Cardiac muscle cell (in vitro differentiated cells and primary cell): ENCODE data around the gene PLCB2. TPM values are rescaled to one million over a fixed set of nuclear protein-coding genes. Genes with fewer than 3 reads are reported as not detected.

Experiments used
- DNase-seq, 2 donors: peaks; one replicate each; pipeline versions ENCODE4 v3.0.0 to v3.0.0-alpha.2; 2010 to 2017; ENCODE audit warnings: low read depth in 1 of 2, low spot score in 1 of 2
- H3K27ac ChIP-seq: fragments of 200-600 bp; sonication (generic); 2 replicates; pipeline ENCODE4 v1.5.1; 2016
- H3K27me3 ChIP-seq: fragments of 200-600 bp; sonication (generic); 2 replicates; pipeline ENCODE4 v1.6.0; 2016; ENCODE audit warnings: control low read depth
- H3K36me3 ChIP-seq: fragments of 200-600 bp; sonication (generic); 2 replicates; pipeline ENCODE4 v1.5.1; 2016; ENCODE audit warnings: control low read depth
- H3K4me1 ChIP-seq: fragments of 200-600 bp; sonication (generic); 2 replicates; pipeline ENCODE4 v1.8.1; 2017; ENCODE audit warnings: low read depth, mild to moderate bottlenecking, mixed run types
- H3K4me3 ChIP-seq: fragments of 200-600 bp; sonication (generic); 2 replicates; pipeline ENCODE4 v1.5.1; 2016; ENCODE audit warnings: mild to moderate bottlenecking
- H3K9me3 ChIP-seq: fragments of 200-600 bp; sonication (generic); 2 replicates; pipeline ENCODE4 v1.5.1; 2017; ENCODE audit warnings: low read depth, mild to moderate bottlenecking, control low read depth
- CTCF ChIP-seq: IDR thresholded peaks from 2 replicates; pipeline ENCODE4 v1.5.1; 2012; ENCODE audit warnings: low read depth, mild to moderate bottlenecking, low read length
- polyA plus RNA-seq: library from polyadenylated mRNA; unstranded; fragments of >200 nt; fragmentation: Nextera tagmentation; extraction: Ambion mirVana; gene quantifications from 2 replicates; pipeline ENCODE4 v1.2.1, GENCODE V29; 2016
- total RNA-seq: library from RNA; depleted of rRNA; stranded (reverse); fragments of >200 nt; gene quantifications from 2 replicates; pipeline ENCODE4 v1.2.3, GENCODE V29; 2016

Gene PLCB2
- total and polyA plus RNA-seq, 2 experiments from 2014 or later, result 28.3 to 41.2 TPM

GRCh38 chr15:40296561-40297230 is 11.0 kb downstream of the PLCB2 start:
- Histone ChIP-seq H3K4me3 (no peak overlapping the region), H3K27ac (peak overlapping the region; percentile 86), H3K4me1 (peaks cover 64% of the 10 kb centered on the region), H3K9me3 (no peaks in the 10 kb centered on the region), H3K36me3 (no peaks in the 10 kb centered on the region), H3K27me3 (peaks cover 6% of the 10 kb centered on the region)
- no peak for TF ChIP-seq CTCF
- DNase-seq, result no peak

- Histone ChIP-seq H3K4me1 (peaks cover 62% of the 10 kb centered on the region), H3K27me3 (peaks cover 8% of the 10 kb centered on the region), H3K4me3 (no peak overlapping the region), H3K9me3 (no peaks in the 10 kb centered on the region), H3K36me3 (no peaks in the 10 kb centered on the region), H3K27ac (peak overlapping the region; percentile 86)
- DNase-seq, result peak; percentile 20 to 87
- no peak for TF ChIP-seq CTCF
These were observed 11.7 kb downstream of the PLCB2 start for GRCh38 chr15:40295877-40296560.

GRCh38 chr15:40295297-40295696 is 12.4 kb downstream of the PLCB2 start:
- H3K9me3 ChIP-seq, result no peaks in the 10 kb centered on the region
- TF ChIP-seq CTCF, result no peak
- peaks cover 56% of the 10 kb centered on the region for H3K4me1 ChIP-seq
- no peak overlapping the region for H3K4me3 ChIP-seq
- H3K27ac ChIP-seq, result peak overlapping the region; percentile 86
- H3K36me3 ChIP-seq, result no peaks in the 10 kb centered on the region
- DNase-seq, result no peak
- H3K27me3 ChIP-seq, result peaks cover 11% of the 10 kb centered on the region

- Histone ChIP-seq H3K9me3 (no peaks in the 10 kb centered on the region), H3K27me3 (peaks cover 15% of the 10 kb centered on the region), H3K27ac (no peak overlapping the region), H3K36me3 (no peaks in the 10 kb centered on the region), H3K4me1 (peaks cover 56% of the 10 kb centered on the region), H3K4me3 (no peak overlapping the region)
- no peak for DNase-seq
- no peak for TF ChIP-seq CTCF
These were observed 13.5 kb downstream of the PLCB2 start for GRCh38 chr15:40293905-40294895.

GRCh38 chr15:40293006-40293405 is 14.7 kb downstream of the PLCB2 start:
- no peaks in the 10 kb centered on the region for H3K9me3 ChIP-seq
- DNase-seq, result no peak
- peaks cover 51% of the 10 kb centered on the region for H3K4me1 ChIP-seq
- no peak overlapping the region for H3K4me3 ChIP-seq
- peaks cover 15% of the 10 kb centered on the region for H3K27me3 ChIP-seq
- no peak overlapping the region for H3K27ac ChIP-seq
- TF ChIP-seq CTCF, result no peak
- H3K36me3 ChIP-seq, result no peaks in the 10 kb centered on the region
